NT2/D1 (cell line): ENCODE results near the gene TOPBP1.

Experiments used
- DNase-seq: peaks from one replicate; pipeline ENCODE4 v3.0.0-alpha.2; 2011; ENCODE audit warnings: low read depth, low spot score
- H3K27me3 ChIP-seq: 2 replicates; pipeline ENCODE4 v1.6.0; 2011; ENCODE audit warnings: mild to moderate bottlenecking; ENCODE audit not compliant: insufficient read length, insufficient read depth
- H3K36me3 ChIP-seq: 2 replicates; pipeline ENCODE4 v1.6.1; 2011; ENCODE audit warnings: mild to moderate bottlenecking, low read length, mixed read lengths; ENCODE audit not compliant: insufficient read depth, insufficient read length
- H3K4me1 ChIP-seq: 2 replicates; pipeline ENCODE4 v1.5.1; 2011; ENCODE audit not compliant: insufficient read depth, insufficient read length
- H3K4me3 ChIP-seq: 2 replicates; pipeline ENCODE4 v1.5.1; 2011; ENCODE audit warnings: low read depth; ENCODE audit not compliant: insufficient read length
- H3K9ac ChIP-seq: 2 replicates; pipeline ENCODE4 v1.6.0; 2011; ENCODE audit warnings: low read depth; ENCODE audit not compliant: insufficient read length
- H3K9me3 ChIP-seq: 2 replicates; pipeline ENCODE4 v1.5.1; 2011; ENCODE audit warnings: mild to moderate bottlenecking, low read length; ENCODE audit not compliant: insufficient read depth
- SUZ12 ChIP-seq: IDR thresholded peaks from 2 replicates; pipeline ENCODE4 v1.6.1; 2011; ENCODE audit not compliant: insufficient read length, insufficient read depth; ENCODE audit errors: extremely low read depth
- YY1 ChIP-seq: IDR thresholded peaks from 2 replicates; pipeline ENCODE4 v1.6.1; 2011; ENCODE audit not compliant: insufficient read length, insufficient read depth
- ZNF274 ChIP-seq: IDR thresholded peaks from 2 replicates; pipeline ENCODE4 v1.6.1; 2011; ENCODE audit warnings: mild to moderate bottlenecking, low read depth, low read length

The TOPBP1 gene

DNA sequence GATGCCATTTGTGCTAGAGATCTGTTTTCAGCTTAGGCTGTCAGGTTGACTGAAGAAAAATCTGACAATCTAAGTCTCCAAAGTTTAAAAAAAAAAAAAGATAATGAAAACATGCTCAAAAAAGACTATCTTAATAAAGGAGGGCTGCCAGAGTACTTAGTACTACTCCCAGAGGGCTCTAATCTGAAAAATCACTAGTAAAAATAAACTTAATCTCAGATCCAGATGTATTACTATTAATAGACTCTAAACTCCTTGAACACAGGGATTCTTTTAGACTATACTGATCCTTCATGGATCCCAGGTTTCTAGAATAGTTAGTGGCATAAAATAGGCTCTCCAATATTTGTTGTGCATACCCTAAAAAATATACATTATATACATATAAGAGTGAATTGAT is 34.0 kb downstream of the TOPBP1 start:
- no peak for DNase-seq
- Histone ChIP-seq H3K4me1 (no peaks in the 10 kb centered on the region), H3K4me3 (no peak overlapping the region), H3K9me3 (no peaks in the 10 kb centered on the region), H3K27me3 (no peaks in the 10 kb centered on the region), H3K9ac (no peak overlapping the region), H3K36me3 (peaks cover 92% of the 10 kb centered on the region)
- no peak for TF ChIP-seq ZNF274
- TF ChIP-seq SUZ12 = no peak
- TF ChIP-seq YY1 = no peak

DNA sequence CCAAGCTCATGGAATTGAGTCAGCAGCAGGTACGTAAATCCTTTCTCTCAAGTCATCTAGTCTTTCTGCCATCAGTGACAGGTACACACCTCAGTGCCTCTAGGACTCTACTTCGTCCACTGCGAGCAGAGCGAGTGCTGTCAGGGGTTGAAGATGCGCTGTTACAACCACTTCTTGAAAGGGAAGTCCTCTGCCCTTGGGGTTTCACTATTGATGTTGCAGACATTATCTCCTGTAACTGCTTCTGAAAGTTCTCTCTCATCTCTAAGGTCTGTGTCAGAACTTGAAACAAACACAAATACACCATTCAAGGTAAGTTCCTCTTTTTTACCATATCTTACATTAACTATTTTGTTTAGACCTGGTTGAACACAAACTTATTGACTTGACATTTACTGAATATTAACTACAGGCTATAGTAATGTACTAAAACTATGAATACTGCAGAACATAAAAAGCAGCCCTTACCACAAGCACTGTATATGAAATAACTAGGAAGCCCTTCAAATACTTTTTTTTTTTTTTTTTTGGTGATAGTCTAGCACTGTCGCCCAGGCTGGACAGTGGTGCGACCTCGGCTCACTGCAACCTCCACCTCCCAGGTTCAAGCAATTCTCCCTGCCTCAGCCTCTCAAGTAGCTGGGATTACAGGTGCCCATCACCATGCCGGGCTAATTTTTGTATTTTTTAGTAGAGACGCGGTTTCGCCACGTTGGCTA is 41.5 kb downstream of the TOPBP1 start:
- peaks cover 89% of the 10 kb centered on the region for H3K36me3 ChIP-seq
- TF ChIP-seq YY1 (no peak), SUZ12 (no peak), ZNF274 (no peak)
- H3K4me3 ChIP-seq = no peak overlapping the region
- no peak for DNase-seq
- no peaks in the 10 kb centered on the region for H3K9me3 ChIP-seq
- no peak overlapping the region for H3K9ac ChIP-seq
- no peaks in the 10 kb centered on the region for H3K27me3 ChIP-seq
- H3K4me1 ChIP-seq = no peaks in the 10 kb centered on the region

DNA sequence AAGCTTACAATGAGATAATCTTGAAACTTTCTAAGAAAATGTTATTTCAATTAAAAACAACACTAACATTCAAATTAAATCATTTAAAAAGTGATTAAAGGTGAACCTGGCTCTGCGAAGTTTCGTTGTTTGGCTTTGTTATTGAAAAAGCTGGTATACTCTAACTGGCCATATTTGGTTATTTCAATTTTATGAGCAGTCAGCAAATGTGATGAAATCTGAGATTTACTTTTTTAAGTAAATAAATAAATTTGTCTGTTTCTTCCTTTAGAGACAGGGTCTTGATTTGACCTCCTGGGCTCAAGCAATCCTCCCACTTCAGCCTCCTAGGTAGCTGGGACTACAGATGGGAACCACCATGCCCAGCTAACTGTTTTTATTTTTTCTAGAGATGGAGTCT is 50.2 kb downstream of the TOPBP1 start:
- H3K9ac ChIP-seq = no peak overlapping the region
- DNase-seq = no peak
- 0 out of 2 replicates have a peak, but pooled peaks cover 4% of the 10 kb centered on the region for H3K9me3 ChIP-seq
- no peak for TF ChIP-seq YY1
- TF ChIP-seq ZNF274 = no peak
- no peak for TF ChIP-seq SUZ12
- H3K36me3 ChIP-seq = peaks cover 77% of the 10 kb centered on the region
- H3K4me3 ChIP-seq = no peak overlapping the region
- no peaks in the 10 kb centered on the region for H3K27me3 ChIP-seq
- H3K4me1 ChIP-seq = no peaks in the 10 kb centered on the region

DNA sequence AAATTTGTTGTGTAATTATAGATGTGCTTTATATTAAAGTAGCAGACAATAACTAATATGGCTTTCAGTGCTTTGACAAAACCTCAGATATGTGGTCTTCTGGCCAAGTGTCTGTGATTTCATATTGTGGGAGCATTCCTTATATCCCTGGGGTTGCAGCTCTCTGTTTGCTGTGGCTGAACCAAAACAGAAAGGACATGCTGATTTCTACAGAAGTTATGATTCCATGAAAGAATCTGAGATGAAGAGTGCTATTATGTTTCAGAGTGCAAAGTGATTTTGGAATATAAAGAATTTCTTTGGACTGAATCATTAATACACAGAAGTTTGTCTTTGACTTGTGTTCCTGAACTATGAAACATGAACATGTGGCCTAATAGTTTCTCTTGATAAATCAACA is 51.7 kb downstream of the TOPBP1 start:
- Histone ChIP-seq H3K9ac (no peak overlapping the region), H3K27me3 (no peaks in the 10 kb centered on the region), H3K4me1 (no peaks in the 10 kb centered on the region), H3K9me3 (0 out of 2 replicates have a peak, but pooled peaks cover 4% of the 10 kb centered on the region), H3K36me3 (peaks cover 72% of the 10 kb centered on the region), H3K4me3 (no peak overlapping the region)
- no peak for DNase-seq
- no peak for TF ChIP-seq YY1
- no peak for TF ChIP-seq ZNF274
- no peak for TF ChIP-seq SUZ12

DNA sequence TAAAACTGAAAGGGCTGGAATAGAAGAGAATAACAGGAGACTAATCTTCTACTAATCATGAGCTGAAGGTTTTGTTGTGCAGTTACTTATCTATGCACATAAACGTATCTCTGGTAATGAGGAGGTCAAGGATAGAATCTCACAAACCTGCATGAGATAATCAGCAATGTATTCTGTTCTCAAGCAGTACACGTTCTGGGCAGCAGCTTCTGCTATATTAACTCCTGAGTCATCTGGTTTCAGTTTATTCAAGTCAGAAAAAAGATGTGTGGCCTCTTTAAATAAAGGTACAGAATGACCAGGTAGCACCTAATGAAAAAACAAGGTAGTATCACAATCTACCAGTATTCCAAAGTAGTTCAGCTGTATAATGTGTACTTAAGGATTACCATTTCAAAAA is 53.4 kb downstream of the TOPBP1 start:
- Histone ChIP-seq H3K9ac (no peak overlapping the region), H3K4me3 (no peak overlapping the region), H3K27me3 (no peaks in the 10 kb centered on the region), H3K4me1 (no peaks in the 10 kb centered on the region), H3K9me3 (0 out of 2 replicates have a peak, but pooled peaks cover 4% of the 10 kb centered on the region), H3K36me3 (peaks cover 66% of the 10 kb centered on the region)
- TF ChIP-seq YY1 = no peak
- no peak for DNase-seq

DNA sequence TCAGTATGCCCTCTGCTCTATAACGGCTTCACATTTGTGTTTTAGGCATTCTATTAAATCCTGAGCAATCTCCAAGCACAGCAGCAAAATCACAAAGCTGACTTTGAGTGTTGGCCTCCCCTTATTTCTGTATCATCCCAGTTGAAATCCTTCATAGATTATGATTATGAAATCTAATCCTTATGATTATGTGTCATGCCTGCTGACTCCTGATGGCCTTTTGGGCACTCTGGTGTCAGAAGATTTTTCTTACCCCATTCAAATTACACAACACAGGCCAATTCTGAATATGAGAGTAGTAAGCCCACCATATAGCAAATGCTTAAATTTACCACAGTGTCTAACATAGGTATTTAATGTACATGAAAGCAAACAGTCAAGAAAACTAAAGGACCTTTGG is 53.9 kb downstream of the TOPBP1 start:
- H3K27me3 ChIP-seq = no peaks in the 10 kb centered on the region
- no peak overlapping the region for H3K4me3 ChIP-seq
- TF ChIP-seq YY1 (no peak), SUZ12 (no peak), ZNF274 (no peak)
- H3K36me3 ChIP-seq = peaks cover 64% of the 10 kb centered on the region
- H3K9ac ChIP-seq = no peak overlapping the region
- H3K9me3 ChIP-seq = 0 out of 2 replicates have a peak, but pooled peaks cover 4% of the 10 kb centered on the region
- no peaks in the 10 kb centered on the region for H3K4me1 ChIP-seq
- no peak for DNase-seq

GRCh38 chr3:133606902-133607301 is 54.8 kb downstream of the TOPBP1 start:
- peaks cover 60% of the 10 kb centered on the region for H3K36me3 ChIP-seq
- H3K9ac ChIP-seq = no peak overlapping the region
- 0 out of 2 replicates have a peak, but pooled peaks cover 4% of the 10 kb centered on the region for H3K9me3 ChIP-seq
- TF ChIP-seq ZNF274 (no peak), SUZ12 (no peak)
- no peaks in the 10 kb centered on the region for H3K4me1 ChIP-seq
- H3K4me3 ChIP-seq = no peak overlapping the region
- H3K27me3 ChIP-seq = no peaks in the 10 kb centered on the region
- no peak for DNase-seq

- Histone ChIP-seq H3K9me3 (0 out of 2 replicates have a peak, but pooled peaks cover 4% of the 10 kb centered on the region), H3K4me1 (no peaks in the 10 kb centered on the region), H3K27me3 (no peaks in the 10 kb centered on the region), H3K9ac (no peak overlapping the region), H3K36me3 (peaks cover 60% of the 10 kb centered on the region), H3K4me3 (no peak overlapping the region)
- DNase-seq = no peak
- no peak for TF ChIP-seq ZNF274
- TF ChIP-seq YY1 = no peak
- TF ChIP-seq SUZ12 = no peak
These were observed 55.4 kb downstream of the TOPBP1 start for GRCh38 chr3:133606342-133606741.
